HG03103 (cell line): ENCODE measurements around the gene WDR72.

Experiments used
- ATAC-seq: cut with Tn5 transposase; IDR thresholded peaks from one replicate; pipeline ENCODE4 v1.9.1; 2021; ENCODE audit warnings: low read depth; ENCODE audit not compliant: unreplicated experiment

WDR72 gene

GRCh38 chr15:53472210-53472609, 287.3 kb downstream of the WDR72 start:
- no peak for ATAC-seq

GRCh38 chr15:53470743-53471142, 288.7 kb downstream of the WDR72 start:
- ATAC-seq: no peak

- no peak for ATAC-seq
These were observed 290.0 kb downstream of the WDR72 start for GRCh38 chr15:53469422-53469821.
